GM18517 (cell line): ENCODE measurements around the gene CEP162.
"Not testable (repeated sequence)": the region's sequence is repeated elsewhere in the genome, so short reads cannot be mapped to it uniquely, and the experiment has no call there.

Source experiments
- ATAC-seq: cut with Tn5 transposase; IDR thresholded peaks from one replicate; pipeline ENCODE4 v1.9.1; 2021; ENCODE audit warnings: mild to moderate bottlenecking, moderate library complexity; ENCODE audit not compliant: unreplicated experiment

The CEP162 gene

GRCh38 chr6:84151669-84152068 lies 75.8 kb downstream of the CEP162 start:
- no peak for ATAC-seq

GRCh38 chr6:84150705-84151104 lies 76.7 kb downstream of the CEP162 start:
- no peak for ATAC-seq

GRCh38 chr6:84141521-84141920 lies 85.9 kb downstream of the CEP162 start:
- ATAC-seq: no peak

GRCh38 chr6:84139311-84139710 lies 88.1 kb downstream of the CEP162 start:
- no peak for ATAC-seq

- no peak for ATAC-seq
Measured at GRCh38 chr6:84137989-84138575, 89.4 kb downstream of the CEP162 start.

- no peak for ATAC-seq
Measured at GRCh38 chr6:84137051-84137375, 90.4 kb downstream of the CEP162 start.

- no peak for ATAC-seq
Measured at GRCh38 chr6:84136364-84137050, 90.9 kb downstream of the CEP162 start.

- no peak for ATAC-seq
Measured at GRCh38 chr6:84135291-84135690, 92.2 kb downstream of the CEP162 start.

GRCh38 chr6:84133385-84133784 lies 94.1 kb downstream of the CEP162 start:
- ATAC-seq: not testable (repeated sequence)

- not testable (repeated sequence) for ATAC-seq
Measured at GRCh38 chr6:84129588-84129987, 97.9 kb downstream of the CEP162 start.

- ATAC-seq: no peak
Measured at GRCh38 chr6:84123186-84123585, 104.3 kb downstream of the CEP162 start.

GRCh38 chr6:84119277-84119676 lies 108.2 kb downstream of the CEP162 start:
- ATAC-seq: no peak

- no peak for ATAC-seq
Measured at GRCh38 chr6:84118191-84118590, 109.3 kb downstream of the CEP162 start.

GRCh38 chr6:84114933-84115594 lies 112.4 kb downstream of the CEP162 start:
- ATAC-seq: not testable (repeated sequence)

- ATAC-seq: not testable (repeated sequence)
Measured at GRCh38 chr6:84111351-84111750, 116.1 kb downstream of the CEP162 start.

GRCh38 chr6:84107495-84107894 lies 119.9 kb downstream of the CEP162 start:
- no peak for ATAC-seq

- not testable (repeated sequence) for ATAC-seq
Measured at GRCh38 chr6:84105215-84105924, 122.1 kb downstream of the CEP162 start.

GRCh38 chr6:84103029-84103428 lies 124.4 kb downstream of the CEP162 start:
- ATAC-seq: no peak

GRCh38 chr6:84095156-84095555 lies 132.3 kb downstream of the CEP162 start:
- ATAC-seq: no peak

- no peak for ATAC-seq
Measured at GRCh38 chr6:84093441-84094435, 133.7 kb downstream of the CEP162 start.
